GM12878 (cell line): Measurements from ENCODE around the gene ANO6. TPM values are rescaled to one million over a fixed set of nuclear protein-coding genes. Genes with fewer than 3 reads are reported as not detected.

Source experiments
- ATAC-seq: fragments of 200-7000 bp; cut with Tn5 transposase; 3 replicates; pipeline ENCODE4 v1.9.1; 2020; ENCODE audit warnings: mild to moderate bottlenecking, moderate library complexity
- BruUV-seq: library from RNA; stranded (reverse); fragments of 400-500 nt; replicated peaks from 2 replicates; lab custom pipeline; 2021; lab: Mats Ljungman, UMichigan
- CTCF ChIA-PET: fragments of 300-600 bp; sonication (Branson Sonifier 250); formaldehyde crosslinking; extraction: SDS; loops from one replicate; lab custom pipeline; 2021; ENCODE audit warnings: inconsistent platforms; lab: Yijun Ruan, JAX
- POLR2A ChIA-PET: fragments of 350-600 bp; formaldehyde crosslinking; extraction: SDS; loops from one replicate; lab custom pipeline; 2021; ENCODE audit warnings: inconsistent platforms; lab: Charles Lee
- RAD21 ChIA-PET: fragments of 300-600 bp; sonication (Branson Sonifier 250); formaldehyde crosslinking; loops from one replicate; lab custom pipeline; 2023; ENCODE audit warnings: antibody characterized with exemption; ENCODE audit not compliant: unreplicated experiment; lab: Charles Lee
- SMC1A ChIA-PET: fragments of 300-600 bp; sonication (Branson Sonifier 250); formaldehyde crosslinking; loops from one replicate; lab custom pipeline; 2023; ENCODE audit not compliant: unreplicated experiment, uncharacterized antibody; lab: Charles Lee
- DNase-seq: peaks from one replicate; pipeline ENCODE4 v3.0.0-alpha.2; 2011; ENCODE audit warnings: low read depth, low spot score
- FAIRE-seq: peaks from 3 replicates; lab custom pipeline; 2011; peaks lifted over from hg19 to GRCh38; lab: Jason Lieb, UNC
- H2AFZ ChIP-seq: 2 replicates; pipeline ENCODE4 v1.6.0; 2011; ENCODE audit warnings: low read depth, low read length, control low read depth; ENCODE audit not compliant: control insufficient read depth
- H3K27ac ChIP-seq: 2 replicates; pipeline ENCODE4 v1.5.1; 2011; ENCODE audit warnings: control low read depth; ENCODE audit not compliant: control insufficient read depth, insufficient read depth
- H3K27me3 ChIP-seq, 2 experiments: replicated peaks in 1 of 2; 2 replicates each; pipeline versions ENCODE4 v1.6.0 to v1.6.1; 2011; ENCODE audit warnings: low read length in 1 of 2; ENCODE audit not compliant: control insufficient read depth in 2 of 2, insufficient read depth in 2 of 2
- H3K36me3 ChIP-seq, 2 experiments: 2 replicates each; pipeline ENCODE4 v1.5.1; 2011; ENCODE audit warnings: low read length in 1 of 2; ENCODE audit not compliant: control insufficient read depth in 2 of 2, insufficient read depth in 2 of 2
- H3K4me1 ChIP-seq: 2 replicates; pipeline ENCODE4 v1.6.1; 2011; ENCODE audit warnings: mild to moderate bottlenecking, low read length, moderate library complexity, mixed read lengths; ENCODE audit not compliant: control insufficient read depth, insufficient read depth
- H3K4me2 ChIP-seq: 2 replicates; pipeline ENCODE4 v1.6.0; 2011; ENCODE audit warnings: control low read depth; ENCODE audit not compliant: control insufficient read depth, insufficient read depth
- H3K4me3 ChIP-seq: fragments of 200-600 bp; sonication (generic); 2 replicates; pipeline ENCODE4 v1.5.1; 2016
- H3K79me2 ChIP-seq: 2 replicates; pipeline ENCODE4 v1.6.0; 2011; ENCODE audit warnings: low read length; ENCODE audit not compliant: control insufficient read depth, insufficient read depth
- H3K9ac ChIP-seq: 2 replicates; pipeline ENCODE4 v1.8.0; 2011; ENCODE audit warnings: low read length, control low read depth, mixed read lengths; ENCODE audit not compliant: control insufficient read depth, insufficient read depth
- H3K9me3 ChIP-seq: replicated peaks from 3 replicates; pipeline ENCODE4 v1.5.1; 2011; ENCODE audit warnings: mild to moderate bottlenecking, low read length; ENCODE audit not compliant: control insufficient read depth, insufficient read depth
- H4K20me1 ChIP-seq: 2 replicates; pipeline ENCODE4 v1.6.0; 2011; ENCODE audit not compliant: control insufficient read depth, insufficient read depth
- BRCA1 ChIP-seq: IDR thresholded peaks from 2 replicates; pipeline ENCODE4 v1.6.1; 2011; ENCODE audit warnings: low read depth, low read length, improper control_type of control experiment
- HDAC2 ChIP-seq: fragments of 200-600 bp; sonication (generic); IDR thresholded peaks from 2 replicates; pipeline ENCODE4 v1.6.1; 2017
- RBBP5 ChIP-seq: fragments of 200-600 bp; sonication (generic); conservative IDR thresholded peaks from 2 replicates; pipeline ENCODE4 v1.6.1; 2016
- RELA ChIP-seq: fragments of 450-650 bp; IDR thresholded peaks from 2 replicates; pipeline ENCODE4 v1.8.0; 2014; ENCODE audit warnings: borderline replicate concordance; ENCODE audit not compliant: partially characterized antibody
- SMAD5 ChIP-seq: IDR thresholded peaks from 2 replicates; pipeline ENCODE4 v1.6.1; 2016; ENCODE audit warnings: antibody characterized with exemption, low read depth
- SUZ12 ChIP-seq: fragments of 200-600 bp; sonication (generic); IDR thresholded peaks from one replicate; pipeline ENCODE4 v1.6.1; 2018; ENCODE audit warnings: antibody characterized with exemption, mild to moderate bottlenecking; ENCODE audit not compliant: unreplicated experiment
- ZNF207 ChIP-seq: fragments of 450-650 bp; IDR thresholded peaks from 2 replicates; pipeline ENCODE4 v1.6.1; 2014; ENCODE audit warnings: antibody characterized with exemption, mild to moderate bottlenecking, borderline replicate concordance
- WGBS: methylation state at CpG from one replicate; pipeline ENCODE4 v1.1.6; 2016; ENCODE audit warnings: low lambda C conversion rate; ENCODE audit not compliant: insufficient replicate concordance, insufficient coverage; ENCODE audit errors: missing lambda C conversion rate; 5-methylcytosine and 5-hydroxymethylcytosine counted together
- in situ Hi-C: fragments of 300-500 bp; cut with MboI; formaldehyde crosslinking; loops from 9 replicates; pipeline ENCODE4 v1.14.3; 2018; ENCODE audit warnings: mixed read lengths
- intact Hi-C: fragments of 100-400 bp; cut with micrococcal nuclease; formaldehyde crosslinking; loops from one replicate; pipeline ENCODE4 v1.14.2; 2022; ENCODE audit not compliant: unreplicated experiment
- polyA plus RNA-seq, 11 experiments: library from polyadenylated mRNA; depleted of rRNA in 4 of 11; unstranded in 6 of 11; stranded (reverse) in 5 of 11; fragments of >200 nt; fragmentation: Nextera tagmentation in 4 of 11; fragmentation: Illumina TruSeq in 1 of 11; extraction: Ambion mirVana in 4 of 11; extraction: Trizol in 1 of 11; gene quantifications; 1 replicate in 1 of 11; 2 replicates in 10 of 11; pipeline versions ENCODE4 v1.2.1 to v1.2.3, GENCODE V29; 2011 to 2016; ENCODE audit warnings: inconsistent platforms in 2 of 11, missing spikeins in 2 of 11, low read depth in 1 of 11
- total RNA-seq, 4 experiments: library from RNA; depleted of rRNA in 3 of 4; stranded (reverse); fragments of >200 nt in 3 of 4; fragmentation: Illumina TruSeq in 1 of 4; extraction: Trizol in 1 of 4; gene quantifications; 2 replicates each; pipeline versions ENCODE4 v1.2.1 to v1.2.3, GENCODE V29; 2013 to 2021

The ANO6 gene
- total and polyA plus RNA-seq, 10 of the 15 experiments (the other 5 are each of a cell fraction or from before 2014, with no cell fraction given), result 4.6 to 30.3 (median 26.0) TPM

DNA sequence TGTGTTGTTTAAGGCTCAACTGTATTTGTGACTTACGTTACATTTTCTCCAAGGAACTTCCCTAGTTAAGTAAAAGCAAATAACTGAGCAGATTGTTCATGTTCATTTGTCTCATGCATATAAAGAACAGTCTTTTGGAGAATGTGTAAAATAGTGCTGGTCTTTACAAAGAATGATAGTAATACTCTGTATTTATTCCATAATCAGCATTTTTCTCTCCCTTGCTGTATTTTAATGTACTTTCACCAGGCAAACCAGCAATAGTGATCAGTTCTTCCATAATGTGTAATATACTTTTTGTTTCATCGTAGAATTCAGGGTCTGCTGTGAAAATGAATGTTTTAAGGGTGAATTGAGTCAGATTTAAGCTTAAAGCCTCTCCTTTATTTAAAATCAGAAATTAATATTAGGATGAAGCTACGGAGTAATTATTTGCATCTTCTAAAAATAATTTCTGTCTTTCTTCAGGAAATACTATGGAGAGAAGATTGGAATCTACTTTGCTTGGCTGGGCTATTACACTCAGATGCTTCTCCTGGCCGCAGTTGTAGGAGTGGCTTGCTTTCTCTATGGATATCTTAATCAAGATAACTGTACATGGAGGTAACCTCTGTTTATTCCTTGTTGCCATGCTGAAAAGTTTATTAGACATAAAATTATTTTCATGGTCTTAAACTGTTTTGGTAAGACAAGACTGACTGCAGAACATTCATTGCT is 141.1 kb downstream of the ANO6 start:
- POLR2A ChIA-PET, result no interaction called here
- no peak overlapping the region for H3K4me3 ChIP-seq
- no peaks in the 10 kb centered on the region for H3K79me2 ChIP-seq
- H2AFZ ChIP-seq, result no peak overlapping the region
- CTCF ChIA-PET, result no interaction called here
- no peaks in the 10 kb centered on the region; the same call in 2 of the 3 replicates for H3K9me3 ChIP-seq
- H4K20me1 ChIP-seq, result no peaks in the 10 kb centered on the region
- no peak overlapping the region for H3K4me2 ChIP-seq
- RAD21 ChIA-PET, result no interaction called here
- no peak overlapping the region for H3K27ac ChIP-seq
- SMC1A ChIA-PET, result interaction anchor here (1.0 to 2.0 kb wide), 3 partner anchors 8 to 13 kb away, joined by 3 to 5 read pairs (median 4); no protein-coding TSS in a partner anchor
- FAIRE-seq (no peak), ATAC-seq (no peak), DNase-seq (no peak)
- peaks cover 3 to 20% of the 10 kb centered on the region in 2 experiments; a peak in 3 of 4 replicates for H3K36me3 ChIP-seq
- H3K9ac ChIP-seq, result no peak overlapping the region
- intact Hi-C loops (no loop called here), in situ Hi-C loops (no loop called here)
- BruUV-seq, result no TSS peak
- TF ChIP-seq RELA, result no peak
- no peak for TF ChIP-seq SUZ12
- TF ChIP-seq SMAD5, result no peak
- no peak for TF ChIP-seq RBBP5
- no peak for TF ChIP-seq HDAC2
- TF ChIP-seq ZNF207, result no peak
- TF ChIP-seq BRCA1, result no peak
- no peaks in the 10 kb centered on the region for H3K4me1 ChIP-seq
- 79% methylated on average over 4 of the region's 4 CpGs for WGBS
- no peaks in the 10 kb centered on the region for H3K27me3 ChIP-seq
